Liver (tissue), 3 donors: ENCODE results near the gene MRPS16.

Experiments
- CTCF ChIP-seq: fragments of 150-350 bp; IDR thresholded peaks from 2 replicates; pipeline ENCODE4 v1.5.1; 2017; ENCODE audit warnings: improper control_type of control experiment, low read depth, low read length; ENCODE audit not compliant: missing input control
- RAD21 ChIP-seq, 2 donors: IDR thresholded peaks; 2 replicates each; pipeline ENCODE4 v1.6.1; 2016; ENCODE audit warnings: antibody characterized with exemption in 2 of 2, mild to moderate bottlenecking in 2 of 2
- REST ChIP-seq: IDR thresholded peaks from 2 replicates; pipeline ENCODE4 v1.6.1; 2016; ENCODE audit warnings: antibody characterized with exemption, mild to moderate bottlenecking
- SP1 ChIP-seq: IDR thresholded peaks from 2 replicates; pipeline ENCODE4 v1.6.1; 2018; ENCODE audit warnings: antibody characterized with exemption, mild to moderate bottlenecking
- donor health status: healthy.
- donor health status: healthy.

- no peak for TF ChIP-seq CTCF
- TF ChIP-seq SP1 = peak; percentile 82
- TF ChIP-seq RAD21 (IDR thresholded peaks at IDR 0.05) = peak; percentile 29 to 55
- TF ChIP-seq REST = peak; percentile 88
Measured at GRCh38 chr10:73252445-73253224, at the start of gene MRPS16.
